IMR-90 (cell line): Measurements from ENCODE around the gene AKAP1.

Source experiments
- CEBPB ChIP-seq: IDR thresholded peaks from 2 replicates; pipeline ENCODE4 v1.6.1; 2012; ENCODE audit warnings: low read depth, low read length, improper control_type of control experiment
- MAFK ChIP-seq: IDR thresholded peaks from 2 replicates; pipeline ENCODE4 v1.6.1; 2012; ENCODE audit warnings: low read depth, low read length, improper control_type of control experiment
- MAZ ChIP-seq: IDR thresholded peaks from 2 replicates; pipeline ENCODE4 v1.6.1; 2012; ENCODE audit warnings: low read depth, mild to moderate bottlenecking, low read length, improper control_type of control experiment, moderate library complexity, borderline replicate concordance
- MXI1 ChIP-seq: IDR thresholded peaks from 2 replicates; pipeline ENCODE4 v1.6.1; 2012; ENCODE audit warnings: low read depth, mild to moderate bottlenecking, low read length, moderate library complexity, borderline replicate concordance
- NFE2L2 ChIP-seq: fragments of 150-350 bp; IDR thresholded peaks from 2 replicates; pipeline ENCODE4 v1.6.1; 2016; ENCODE audit warnings: low read depth, mild to moderate bottlenecking, low read length
- POLR2A ChIP-seq: IDR thresholded peaks from 2 replicates; pipeline ENCODE4 v1.6.1; 2012; ENCODE audit warnings: mild to moderate bottlenecking, low read depth, low read length
- RAD21 ChIP-seq: IDR thresholded peaks from 2 replicates; pipeline ENCODE4 v1.6.1; 2012; ENCODE audit warnings: low read length, improper control_type of control experiment
- RFX5 ChIP-seq: IDR thresholded peaks from 2 replicates; pipeline ENCODE4 v1.8.0; 2012; ENCODE audit warnings: low read depth, mild to moderate bottlenecking, low read length, moderate library complexity
- SMC3 ChIP-seq: fragments of 150-350 bp; IDR thresholded peaks from 2 replicates; pipeline ENCODE4 v1.6.1; 2016; ENCODE audit warnings: low read depth, mild to moderate bottlenecking, antibody characterized with exemption, low read length, moderate library complexity
- TF ChIP-seq, protein P1 (sequence below): conservative IDR thresholded peaks from 2 replicates; pipeline ENCODE4 v1.5.1; 2012; ENCODE audit warnings: mild to moderate bottlenecking, low read depth, low read length, improper control_type of control experiment
- TF ChIP-seq, protein P2 (sequence below): fragments of 150-350 bp; IDR thresholded peaks from 2 replicates; pipeline ENCODE4 v1.6.1; 2017; ENCODE audit warnings: mild to moderate bottlenecking, antibody characterized with exemption, low read length, low read depth

DNA sequence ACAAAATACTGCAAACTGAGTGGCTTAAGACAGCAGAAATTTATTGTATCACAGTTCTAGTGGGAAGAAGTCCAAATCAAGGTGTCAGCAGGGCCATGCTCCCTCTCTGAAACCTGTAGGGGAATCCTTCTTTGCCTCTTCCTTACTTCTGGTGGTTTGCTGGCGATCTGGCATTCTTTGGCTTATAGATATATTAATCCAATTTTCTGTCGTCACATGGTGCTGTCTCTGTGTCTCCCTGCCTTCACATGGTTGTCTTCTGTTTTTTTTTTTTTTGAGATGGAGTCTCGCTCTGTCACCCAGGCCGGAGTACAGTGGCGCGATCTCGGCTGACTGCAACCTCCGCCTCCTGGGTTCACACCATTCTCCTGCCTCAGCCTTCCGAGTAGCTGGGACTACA is 6.8 kb upstream of the AKAP1 start:
- TF ChIP-seq, protein P1, sequence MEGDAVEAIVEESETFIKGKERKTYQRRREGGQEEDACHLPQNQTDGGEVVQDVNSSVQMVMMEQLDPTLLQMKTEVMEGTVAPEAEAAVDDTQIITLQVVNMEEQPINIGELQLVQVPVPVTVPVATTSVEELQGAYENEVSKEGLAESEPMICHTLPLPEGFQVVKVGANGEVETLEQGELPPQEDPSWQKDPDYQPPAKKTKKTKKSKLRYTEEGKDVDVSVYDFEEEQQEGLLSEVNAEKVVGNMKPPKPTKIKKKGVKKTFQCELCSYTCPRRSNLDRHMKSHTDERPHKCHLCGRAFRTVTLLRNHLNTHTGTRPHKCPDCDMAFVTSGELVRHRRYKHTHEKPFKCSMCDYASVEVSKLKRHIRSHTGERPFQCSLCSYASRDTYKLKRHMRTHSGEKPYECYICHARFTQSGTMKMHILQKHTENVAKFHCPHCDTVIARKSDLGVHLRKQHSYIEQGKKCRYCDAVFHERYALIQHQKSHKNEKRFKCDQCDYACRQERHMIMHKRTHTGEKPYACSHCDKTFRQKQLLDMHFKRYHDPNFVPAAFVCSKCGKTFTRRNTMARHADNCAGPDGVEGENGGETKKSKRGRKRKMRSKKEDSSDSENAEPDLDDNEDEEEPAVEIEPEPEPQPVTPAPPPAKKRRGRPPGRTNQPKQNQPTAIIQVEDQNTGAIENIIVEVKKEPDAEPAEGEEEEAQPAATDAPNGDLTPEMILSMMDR: no peak
- no peak for TF ChIP-seq POLR2A
- TF ChIP-seq NFE2L2: no peak
- no peak for TF ChIP-seq MXI1
- no peak for TF ChIP-seq RFX5
- TF ChIP-seq MAZ: no peak
- TF ChIP-seq SMC3: no peak
- TF ChIP-seq, protein P2, sequence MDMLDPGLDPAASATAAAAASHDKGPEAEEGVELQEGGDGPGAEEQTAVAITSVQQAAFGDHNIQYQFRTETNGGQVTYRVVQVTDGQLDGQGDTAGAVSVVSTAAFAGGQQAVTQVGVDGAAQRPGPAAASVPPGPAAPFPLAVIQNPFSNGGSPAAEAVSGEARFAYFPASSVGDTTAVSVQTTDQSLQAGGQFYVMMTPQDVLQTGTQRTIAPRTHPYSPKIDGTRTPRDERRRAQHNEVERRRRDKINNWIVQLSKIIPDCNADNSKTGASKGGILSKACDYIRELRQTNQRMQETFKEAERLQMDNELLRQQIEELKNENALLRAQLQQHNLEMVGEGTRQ: no peak
- TF ChIP-seq MAFK: no peak
- no peak for TF ChIP-seq CEBPB
- no peak for TF ChIP-seq RAD21
